COR-L47 (cell line): ENCODE measurements around the gene AGAP1.
A peak's percentile ranks its signal among the peaks of the same experiment; 100 is the strongest.

Experiments used
- DNase-seq: peaks from one replicate; lab custom pipeline; 2025; lab: John Stamatoyannopoulos, UW

AGAP1 gene

DNA sequence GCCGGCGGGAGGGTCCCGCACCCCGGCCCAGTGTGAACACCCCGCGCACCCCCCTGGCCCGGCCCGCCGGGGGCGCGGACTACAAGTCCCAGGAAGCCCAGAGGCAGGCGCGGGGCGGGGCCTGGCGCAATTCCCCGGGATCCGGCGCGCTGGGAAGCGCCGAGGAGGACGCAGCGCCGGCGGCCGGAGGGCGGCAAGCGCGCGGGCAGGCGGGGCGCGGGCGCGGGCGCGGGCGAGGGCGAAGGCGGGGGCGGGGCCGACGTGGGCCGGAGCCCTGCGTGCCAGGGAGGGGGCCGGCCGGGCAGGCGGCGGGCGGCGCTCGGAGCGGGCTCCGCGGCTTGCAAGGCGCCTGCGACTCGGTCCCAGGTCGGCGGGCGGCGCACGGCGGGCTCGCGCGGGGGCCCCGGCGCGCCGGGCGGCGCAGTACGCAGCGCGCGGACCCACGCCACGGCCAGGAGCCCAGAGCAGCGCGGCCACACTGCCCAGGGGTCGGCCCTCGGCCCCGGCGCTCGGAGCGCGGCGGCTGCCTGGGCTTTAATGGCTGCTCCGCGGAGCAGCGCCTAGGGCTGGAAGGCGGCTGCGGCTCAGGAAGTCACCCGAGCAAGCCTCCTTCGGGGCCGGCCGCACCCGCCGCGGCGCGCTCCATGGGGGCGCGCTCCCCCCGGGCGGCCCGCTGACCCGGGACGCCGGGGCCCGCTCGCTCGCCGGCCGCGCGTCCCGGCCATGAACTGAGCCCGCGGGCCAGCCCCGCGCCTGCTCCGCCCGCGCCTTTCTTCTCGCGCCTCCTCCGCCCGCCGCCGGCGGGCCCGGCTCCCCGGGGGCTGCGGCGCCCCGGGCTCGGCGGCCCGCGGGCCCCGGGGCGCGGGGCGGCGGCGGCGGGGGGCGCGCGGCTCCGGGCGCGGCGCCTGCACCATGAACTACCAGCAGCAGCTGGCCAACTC lies at the start of gene AGAP1:
Gene AGAP1, plus strand, starts transcription at position 269 of the 941 bp plus-strand sequence.
- DNase-seq: peak; percentile 51

DNA sequence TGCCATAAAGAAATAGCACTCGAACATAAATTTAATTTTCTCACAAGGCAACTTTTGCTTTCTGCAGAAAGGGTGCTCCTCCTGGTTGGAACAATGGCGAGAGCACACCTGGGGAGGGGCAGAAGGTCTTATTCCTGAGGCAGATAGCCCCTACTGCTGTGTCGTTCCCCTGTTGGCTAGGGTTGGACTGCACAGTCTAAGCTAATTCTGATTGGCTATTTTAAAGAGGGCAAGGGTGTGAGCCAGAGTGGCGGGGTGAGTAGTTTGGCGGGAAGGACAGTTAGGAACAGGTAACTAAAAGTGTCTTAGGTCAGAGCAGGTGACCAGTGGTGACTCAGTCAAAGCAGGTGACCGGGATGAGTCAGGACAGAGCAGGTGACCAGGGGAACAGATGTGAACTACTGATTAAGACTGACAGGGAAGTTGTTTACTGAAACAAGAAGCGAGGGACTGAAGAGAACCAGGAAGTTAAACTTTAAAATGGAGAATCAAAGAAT lies 49.7 kb upstream of the AGAP1 start:
- no peak for DNase-seq

DNA sequence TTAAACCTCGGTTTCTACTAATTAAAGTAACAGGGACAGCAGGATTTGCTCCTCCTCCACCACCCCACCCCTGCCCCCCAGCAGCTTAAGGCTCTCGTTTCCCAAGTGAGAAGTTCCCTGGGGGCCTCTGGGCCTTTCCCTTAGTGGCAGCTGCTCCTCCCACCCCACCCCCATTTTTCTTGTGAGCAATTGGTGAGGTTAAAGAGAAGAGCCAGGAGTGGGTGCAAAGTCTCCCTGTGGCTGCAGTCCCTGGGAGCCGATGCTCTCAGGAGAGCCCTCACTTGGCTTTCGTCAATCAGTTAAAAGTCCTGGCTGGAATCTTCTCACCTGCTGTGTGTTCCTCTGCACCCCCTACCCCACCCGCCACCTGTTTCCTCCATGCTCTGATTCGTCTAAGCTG lies 48.7 kb upstream of the AGAP1 start:
- DNase-seq: no peak

DNA sequence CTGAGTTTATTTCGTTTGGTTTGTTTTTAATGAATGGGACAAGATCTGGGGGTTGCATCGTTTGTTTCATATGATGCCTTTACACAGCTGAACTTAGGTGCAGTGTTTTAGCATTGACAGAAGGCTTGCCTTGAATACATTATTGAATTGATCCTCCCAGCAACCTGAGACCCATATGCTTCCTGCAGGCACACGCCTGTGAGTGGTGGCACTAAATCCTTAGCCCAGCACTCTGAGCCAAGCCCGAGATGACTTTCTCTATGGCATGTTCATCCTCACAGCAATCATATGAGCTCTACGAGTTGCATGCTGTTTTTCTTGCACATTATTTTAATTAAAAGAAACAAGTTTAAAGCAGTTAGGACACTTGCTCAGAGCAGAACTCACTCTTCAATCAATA lies 47.8 kb upstream of the AGAP1 start:
- no peak for DNase-seq

DNA sequence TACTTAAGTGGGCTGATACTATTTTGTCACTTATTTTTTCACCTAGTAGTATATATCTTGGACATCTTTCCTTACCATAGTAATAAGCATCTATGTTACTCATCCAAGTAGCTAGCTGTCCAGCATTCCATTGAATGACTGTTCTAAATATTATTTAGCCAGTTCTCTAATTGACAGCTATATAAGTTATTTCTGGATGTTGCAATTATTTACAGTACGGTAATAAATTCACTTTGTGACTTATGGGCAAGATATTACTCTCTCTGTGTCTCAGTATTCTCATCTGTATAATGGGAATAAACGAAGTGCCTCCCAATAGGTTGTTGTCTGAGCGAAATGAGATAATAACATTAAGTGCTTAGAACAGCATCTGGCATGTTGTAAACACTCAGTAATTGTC lies 46.6 kb upstream of the AGAP1 start:
- DNase-seq: no peak

DNA sequence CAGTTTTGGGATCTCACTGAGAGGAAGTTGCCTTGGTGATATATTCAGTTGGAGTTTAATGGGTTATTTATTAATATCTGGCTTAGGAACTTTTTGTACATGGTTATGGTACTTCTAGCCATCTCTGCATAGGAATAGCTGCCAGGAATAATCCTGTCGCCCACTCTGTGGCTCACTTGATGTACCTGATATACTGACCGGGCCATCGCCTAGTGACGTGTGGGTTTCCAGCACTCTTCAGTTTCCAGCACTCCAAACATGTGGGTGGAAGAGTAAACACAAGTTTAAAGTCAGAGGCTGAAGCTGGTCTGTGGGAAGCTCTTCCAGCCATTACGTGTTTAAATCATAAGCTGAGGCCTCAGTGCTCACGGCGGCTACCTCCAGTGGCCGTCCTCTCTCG lies 44.3 kb upstream of the AGAP1 start:
- DNase-seq: no peak

DNA sequence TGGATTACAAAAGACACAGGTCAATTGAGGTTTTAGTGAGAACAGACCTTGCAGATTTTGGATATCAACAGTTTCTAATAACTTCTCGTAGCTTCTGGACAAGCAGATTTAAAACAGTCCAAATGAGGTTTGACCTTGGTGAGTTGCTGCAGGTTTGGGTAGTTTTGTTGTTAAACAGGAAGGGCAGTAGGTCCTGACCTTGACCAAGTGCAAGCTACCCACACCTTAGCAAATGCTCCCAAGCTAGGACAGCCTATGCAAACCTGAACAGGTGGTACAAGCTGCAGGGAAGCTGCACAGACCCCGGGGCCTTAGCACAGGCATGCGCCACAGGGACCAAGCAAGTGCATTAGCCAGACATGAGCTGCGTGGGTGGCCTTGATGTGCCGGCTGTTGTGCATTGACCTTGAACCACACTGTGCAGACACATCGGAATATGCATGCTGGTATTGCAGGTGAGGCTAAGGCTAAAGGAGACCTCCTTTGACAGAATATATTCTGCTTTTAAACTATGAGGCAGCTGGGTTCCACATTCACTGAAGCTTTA lies 40.2 kb upstream of the AGAP1 start:
- no peak for DNase-seq

DNA sequence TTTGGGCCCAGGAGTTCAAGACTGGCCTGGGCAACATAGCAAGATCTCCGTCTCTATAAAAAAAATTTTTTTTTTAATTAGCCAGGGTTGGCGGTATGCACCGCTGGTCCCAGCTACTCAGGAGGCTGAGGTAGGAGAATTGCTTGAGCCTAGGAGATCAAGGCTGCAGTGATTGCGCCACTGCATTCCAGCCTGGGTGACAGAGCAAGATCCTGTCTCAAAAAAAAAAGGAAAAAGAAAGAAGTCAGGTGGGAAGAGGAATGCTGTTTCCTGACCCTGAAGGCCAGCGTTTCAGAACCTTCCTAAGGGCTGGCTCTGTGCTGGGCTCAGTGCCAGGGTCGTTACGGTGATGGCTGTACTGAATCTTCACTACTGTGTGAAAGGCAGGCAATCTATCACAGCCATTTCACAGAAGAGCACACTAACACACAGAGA lies 35.0 kb upstream of the AGAP1 start:
- DNase-seq: no peak

DNA sequence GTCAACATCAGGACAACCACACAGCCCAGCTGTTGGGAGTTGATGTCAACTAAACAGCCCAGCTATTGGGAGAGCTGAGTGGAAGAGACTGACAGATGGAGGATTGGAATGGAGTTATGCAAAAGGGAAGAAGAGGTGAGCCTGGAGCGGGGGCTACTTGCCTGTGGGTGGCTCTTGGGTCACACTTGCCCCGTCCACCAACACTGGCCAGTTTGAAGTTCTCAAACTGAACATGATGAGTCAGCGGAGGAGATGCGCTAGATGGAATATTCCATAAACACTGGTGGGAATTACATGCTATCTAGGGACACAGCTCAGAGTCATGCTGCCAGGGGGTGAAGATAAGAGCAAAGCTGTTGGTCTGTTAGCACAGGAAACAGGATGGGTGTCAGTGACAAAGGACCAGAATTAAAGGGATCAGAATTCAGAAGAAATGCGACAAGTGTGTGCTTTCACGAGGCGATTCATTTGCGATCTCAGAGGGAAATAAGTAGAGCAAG lies 33.2 kb upstream of the AGAP1 start:
- DNase-seq: no peak

DNA sequence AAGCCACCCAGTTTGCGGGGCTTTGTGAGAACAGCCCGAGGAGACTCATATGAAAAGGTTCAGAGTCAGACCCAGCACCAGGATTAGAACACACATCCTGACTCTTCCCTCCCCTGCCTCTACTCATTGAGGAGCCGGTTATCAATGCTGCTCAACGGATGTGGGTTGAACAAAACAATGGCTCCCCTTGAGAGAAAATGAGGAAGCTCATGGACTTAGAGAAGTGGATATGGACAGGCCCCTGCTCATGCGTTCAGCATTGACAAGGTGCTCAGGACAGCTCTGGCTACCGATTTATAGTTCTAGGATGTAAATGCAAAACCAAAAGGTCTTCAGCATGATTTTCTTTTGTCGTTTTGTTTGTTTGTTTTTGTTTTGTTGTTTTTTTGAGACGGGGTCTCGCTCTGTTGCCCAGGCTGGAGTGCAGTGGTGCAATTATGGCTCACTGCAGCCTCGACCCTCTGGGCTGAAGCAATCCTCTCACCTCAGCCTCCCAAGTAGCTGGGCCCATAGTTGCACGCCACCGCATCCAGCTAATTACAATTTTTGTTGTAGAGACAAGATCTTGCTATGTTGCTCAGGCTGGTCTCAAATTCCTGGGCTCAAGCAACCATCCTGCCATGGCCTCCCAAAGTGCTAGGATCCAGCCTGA lies 32.0 kb upstream of the AGAP1 start:
- DNase-seq: no peak

DNA sequence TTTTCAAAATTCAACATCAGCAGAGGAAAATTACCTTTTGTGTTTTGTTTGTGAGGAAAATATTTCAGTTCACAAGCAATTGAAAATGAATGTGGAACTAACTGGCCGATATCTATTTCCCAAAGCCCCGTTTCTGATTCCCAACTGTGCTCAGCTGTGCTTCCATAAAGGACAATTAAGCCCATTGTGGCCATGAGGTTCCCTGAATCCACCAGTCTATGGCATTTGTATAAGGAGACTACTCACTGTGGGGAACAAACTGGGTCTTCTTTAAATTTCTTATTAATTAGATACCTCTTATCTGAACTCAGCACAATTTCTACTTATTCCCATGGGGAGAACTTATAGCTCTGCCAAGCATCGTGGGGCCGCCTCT lies 31.4 kb upstream of the AGAP1 start:
- no peak for DNase-seq

DNA sequence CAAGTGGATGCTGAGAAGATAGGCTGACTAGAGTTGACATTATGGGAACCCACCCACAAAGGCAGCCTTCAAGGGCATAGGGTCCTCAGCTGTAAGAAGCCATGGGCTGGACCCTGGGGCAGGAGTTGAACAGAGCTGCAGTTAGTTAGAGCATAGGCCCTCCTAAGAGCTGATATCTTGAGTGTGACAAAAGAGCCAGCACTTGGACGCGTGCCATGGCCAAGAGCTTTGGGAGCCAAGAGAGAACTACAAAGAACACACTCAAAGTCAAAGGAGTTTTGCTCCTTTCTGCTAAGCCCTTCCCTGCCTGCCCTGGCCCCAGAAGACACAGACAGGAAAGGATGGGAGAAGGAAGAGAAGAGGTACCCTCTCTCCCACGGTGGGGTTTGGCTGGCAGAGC lies 29.9 kb upstream of the AGAP1 start:
- DNase-seq: no peak

DNA sequence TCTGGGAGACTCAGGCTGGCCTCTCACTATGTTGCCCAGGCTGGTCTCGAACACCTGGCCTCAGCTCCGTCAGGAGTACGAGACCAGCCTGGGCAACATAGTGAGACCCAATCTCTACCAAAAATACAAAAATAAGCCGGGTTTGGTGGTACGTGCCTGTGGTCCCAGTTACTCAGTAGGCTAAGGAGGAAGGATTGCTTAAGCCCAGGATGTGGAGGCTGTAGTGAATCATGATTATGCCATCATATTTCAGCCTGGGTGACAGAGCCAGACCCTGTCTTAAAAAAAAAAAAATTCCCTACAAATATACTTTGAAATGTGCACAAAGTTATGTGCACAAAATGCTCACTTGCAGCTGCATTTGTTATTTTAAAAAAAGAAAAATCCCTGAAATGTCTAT lies 26.3 kb upstream of the AGAP1 start:
- DNase-seq: no peak

DNA sequence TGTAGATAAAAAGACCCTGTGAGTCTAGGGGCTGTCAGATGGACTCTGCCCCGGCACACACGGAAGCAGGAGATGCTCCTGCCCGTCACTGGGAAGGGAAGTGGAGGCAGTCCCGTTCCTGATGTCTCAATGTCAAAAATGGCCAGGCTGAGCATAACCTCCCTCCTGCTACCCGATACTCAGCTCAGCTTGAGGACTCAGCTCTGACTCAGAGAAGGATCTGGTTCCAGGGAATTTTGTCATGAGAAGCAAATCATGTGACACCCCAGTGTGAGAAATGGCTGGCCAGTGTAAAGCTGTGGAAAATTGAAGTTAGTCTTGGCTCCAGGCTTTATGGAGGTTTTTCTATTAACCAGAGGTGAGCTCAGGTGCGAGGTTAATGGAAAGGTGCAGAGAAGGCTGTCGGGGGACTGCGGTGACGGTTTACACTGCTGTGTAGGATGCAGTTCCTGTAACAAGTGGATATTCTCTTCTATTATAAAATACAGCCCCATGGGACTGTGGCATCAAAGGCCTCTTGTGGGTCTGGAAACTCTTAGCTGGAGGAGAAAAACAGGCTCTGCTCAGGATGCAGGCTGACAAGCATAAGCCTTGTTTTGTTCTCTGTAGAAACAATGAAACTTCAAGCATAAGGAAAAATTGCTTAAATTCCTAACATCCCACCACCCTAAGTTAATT lies 24.7 kb upstream of the AGAP1 start:
- no peak for DNase-seq

DNA sequence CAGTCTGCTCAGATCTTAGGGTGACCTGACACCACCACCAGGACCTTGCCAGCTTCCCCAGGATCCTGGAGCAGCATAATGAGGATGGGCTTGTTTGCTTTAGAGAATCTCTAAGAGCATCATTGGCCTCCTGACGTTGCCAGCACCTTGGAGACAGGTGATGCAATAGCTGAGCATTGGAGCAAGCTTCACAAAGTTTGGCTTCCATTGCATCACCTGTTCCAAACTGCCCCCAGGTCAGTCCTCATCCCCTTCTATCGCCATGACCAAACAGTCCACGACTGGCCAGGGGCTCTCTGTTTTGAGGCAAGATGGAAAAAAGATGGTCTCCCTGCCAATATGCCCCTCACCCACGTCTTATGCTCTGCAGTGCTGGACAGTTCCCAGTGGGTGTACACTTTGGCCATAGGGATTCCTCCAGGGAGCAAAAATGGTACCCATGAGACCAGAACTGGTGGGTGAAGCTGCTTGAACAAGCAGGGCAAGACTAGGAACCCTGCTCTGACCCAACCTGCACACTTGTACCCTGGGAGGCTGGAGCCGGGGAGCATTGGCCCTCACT lies 22.6 kb upstream of the AGAP1 start:
- no peak for DNase-seq

DNA sequence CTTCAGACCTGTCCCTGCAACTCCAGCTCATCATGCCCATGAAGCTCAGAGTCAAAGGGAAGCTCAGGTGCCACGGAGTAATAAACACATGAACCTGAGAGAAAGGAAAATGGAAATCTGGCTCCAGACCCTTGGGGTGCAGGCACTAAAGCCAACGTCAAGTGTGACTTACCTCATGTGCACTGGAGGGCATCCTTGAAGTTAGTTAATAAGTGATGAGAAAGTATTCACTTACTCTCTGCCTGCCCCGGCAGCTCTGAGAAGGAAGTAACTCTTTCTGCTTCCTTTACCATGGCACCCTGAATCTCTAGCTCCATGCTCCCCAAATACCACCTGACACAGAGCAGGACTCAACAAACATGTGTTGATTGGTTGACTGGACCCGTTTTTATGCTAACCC lies 21.4 kb upstream of the AGAP1 start:
- no peak for DNase-seq

DNA sequence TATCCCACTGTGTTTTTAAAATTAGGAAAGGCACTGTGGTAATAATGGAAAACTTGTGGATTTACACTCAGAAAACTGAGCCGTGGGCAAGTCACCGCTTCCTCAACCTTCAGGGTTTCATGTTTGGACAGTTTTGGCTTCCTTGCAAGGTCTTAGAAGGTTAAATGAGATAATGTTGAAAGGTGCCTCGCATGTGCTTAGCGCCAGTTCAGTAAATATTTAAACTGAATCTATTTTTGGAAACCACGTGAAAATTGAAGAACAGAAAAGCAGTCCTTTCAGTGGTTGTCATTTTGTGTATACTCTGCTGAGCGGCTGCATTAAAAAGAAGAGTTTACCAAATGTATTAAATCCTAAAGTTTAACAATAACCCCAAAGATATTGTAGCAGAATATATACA lies 15.2 kb upstream of the AGAP1 start:
- no peak for DNase-seq

DNA sequence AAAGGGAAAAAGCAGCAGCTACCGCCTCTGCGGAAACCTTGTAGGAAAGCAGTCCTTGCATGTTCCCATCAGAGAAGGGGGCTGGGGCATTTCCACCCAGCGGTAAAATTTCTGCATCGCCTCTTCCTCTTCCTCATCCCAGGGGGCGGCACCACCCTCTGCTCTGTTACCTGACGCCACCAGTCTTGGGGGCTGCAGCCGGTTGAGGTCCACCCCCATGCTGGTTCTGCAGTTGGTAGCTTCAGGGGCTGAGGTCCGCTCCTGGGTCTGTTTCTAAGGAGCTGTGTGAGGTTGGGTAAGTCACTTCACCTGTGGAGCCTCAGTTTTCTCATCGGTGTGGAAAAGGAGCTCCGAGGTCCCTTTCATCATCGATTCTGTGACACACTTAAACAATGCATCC lies 14.2 kb upstream of the AGAP1 start:
- no peak for DNase-seq

DNA sequence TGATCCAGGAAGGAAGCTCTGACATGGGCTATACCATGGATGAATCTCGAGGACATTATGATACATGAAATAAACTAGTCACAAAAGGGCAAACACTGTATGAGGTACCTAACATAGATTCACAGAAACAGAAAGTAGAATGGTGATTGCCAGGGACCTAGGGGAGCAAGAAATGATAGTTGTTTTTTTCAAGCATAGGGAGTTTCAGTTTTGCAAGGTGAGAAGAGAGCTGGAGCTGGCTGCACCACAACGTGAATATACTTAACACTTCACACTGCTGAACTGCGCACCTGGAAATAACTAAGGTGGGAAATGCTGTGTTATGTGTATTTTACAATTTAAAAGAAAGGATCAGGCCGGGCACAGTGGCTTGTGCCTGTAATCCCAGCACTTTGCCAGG lies 13.2 kb upstream of the AGAP1 start:
- no peak for DNase-seq

DNA sequence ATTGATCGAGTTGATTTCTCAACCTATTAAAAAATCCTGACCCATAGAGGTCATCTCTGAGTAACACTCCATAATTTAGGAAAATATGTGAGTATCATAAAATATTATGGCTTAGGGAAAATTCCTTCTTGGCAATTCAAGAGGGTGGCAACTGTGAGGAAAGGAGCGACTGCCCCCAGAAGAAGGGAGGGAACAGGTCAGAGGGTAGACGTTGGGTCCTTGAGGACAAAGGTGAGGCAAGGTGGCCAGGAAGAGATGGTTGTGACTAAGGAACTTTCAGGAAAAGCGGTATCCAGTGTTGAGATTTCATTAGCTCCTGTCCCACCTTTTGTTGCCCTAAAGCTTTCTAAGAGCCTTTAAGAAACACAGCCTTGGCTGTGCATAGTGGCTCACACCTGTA lies 10.5 kb upstream of the AGAP1 start:
- no peak for DNase-seq

DNA sequence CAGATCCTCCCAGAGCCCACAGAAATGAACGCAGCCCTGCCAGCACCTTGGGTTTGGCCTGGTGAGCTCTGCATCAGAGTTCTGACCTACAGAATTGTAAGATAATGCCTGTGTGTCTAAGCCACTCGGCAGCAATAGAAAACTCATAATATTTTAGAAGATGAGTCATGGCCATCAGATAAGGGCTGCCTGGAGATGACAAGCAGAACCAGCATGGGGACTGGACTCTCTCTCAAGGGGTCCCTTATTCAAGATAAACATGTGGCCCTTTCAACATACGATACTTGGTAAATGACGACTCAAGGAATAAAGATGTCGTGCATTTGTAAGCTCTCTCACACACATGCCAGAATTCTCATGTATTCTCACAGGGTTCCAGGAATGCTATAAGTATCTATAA lies 8.5 kb upstream of the AGAP1 start:
- DNase-seq: no peak

DNA sequence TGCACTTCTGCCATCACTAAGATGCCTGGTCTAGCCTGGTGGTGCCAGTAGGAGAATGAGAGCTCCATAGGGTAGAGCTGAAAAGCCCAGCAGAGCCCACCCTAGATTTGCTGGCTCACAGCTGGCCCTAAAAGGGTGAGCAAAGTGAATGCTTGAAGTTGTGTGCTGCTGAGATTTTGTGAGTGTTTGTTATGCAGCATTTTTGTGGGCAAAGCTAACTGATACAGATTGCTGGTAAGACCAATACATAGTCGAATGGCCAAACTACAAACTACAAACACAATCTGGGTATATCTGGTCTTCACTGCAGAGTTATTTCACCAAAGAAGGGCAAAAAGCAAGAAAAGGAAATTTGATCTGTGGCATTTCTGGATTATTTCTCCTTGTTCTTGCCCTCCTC lies 7.1 kb upstream of the AGAP1 start:
- DNase-seq: no peak
